ENCODE results near the gene RBM15.

The RBM15 gene

DNA sequence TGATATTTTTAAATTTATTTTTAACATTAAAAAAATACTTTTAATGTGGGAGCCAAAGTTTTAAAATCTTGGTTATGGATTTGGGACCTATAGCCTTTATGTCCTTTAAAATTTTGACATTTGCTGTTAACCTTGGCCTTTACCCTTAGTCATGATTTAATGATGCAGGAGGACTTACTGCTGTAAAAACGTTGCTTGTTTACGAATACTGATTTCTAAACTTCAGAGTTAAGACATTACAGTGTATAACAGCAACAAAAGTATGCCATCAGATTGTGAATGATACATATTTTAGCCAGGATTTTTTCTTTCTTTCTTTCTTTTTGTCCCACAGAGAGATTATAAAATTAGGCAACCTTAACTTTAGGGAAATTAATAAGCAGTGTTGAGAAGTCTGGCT, 8.9 kb downstream of the RBM15 start:
- DNase-seq (ENCODE audit: low read depth, low spot score) = no peak
- ChIA-PET POLR2A (interaction anchor here (1.4 kb wide), 1 partner anchor 9 kb away, joined by 6 read pairs; the partner anchor contains the start of gene RBM15), CTCF (interaction anchor here (1.6 to 4.3 kb wide), 3 partner anchors 10 to 152 kb away, joined by 6 to 27 read pairs (median 19); partner anchors contain the start of gene RBM15)
- TF ChIP-seq, protein P1, sequence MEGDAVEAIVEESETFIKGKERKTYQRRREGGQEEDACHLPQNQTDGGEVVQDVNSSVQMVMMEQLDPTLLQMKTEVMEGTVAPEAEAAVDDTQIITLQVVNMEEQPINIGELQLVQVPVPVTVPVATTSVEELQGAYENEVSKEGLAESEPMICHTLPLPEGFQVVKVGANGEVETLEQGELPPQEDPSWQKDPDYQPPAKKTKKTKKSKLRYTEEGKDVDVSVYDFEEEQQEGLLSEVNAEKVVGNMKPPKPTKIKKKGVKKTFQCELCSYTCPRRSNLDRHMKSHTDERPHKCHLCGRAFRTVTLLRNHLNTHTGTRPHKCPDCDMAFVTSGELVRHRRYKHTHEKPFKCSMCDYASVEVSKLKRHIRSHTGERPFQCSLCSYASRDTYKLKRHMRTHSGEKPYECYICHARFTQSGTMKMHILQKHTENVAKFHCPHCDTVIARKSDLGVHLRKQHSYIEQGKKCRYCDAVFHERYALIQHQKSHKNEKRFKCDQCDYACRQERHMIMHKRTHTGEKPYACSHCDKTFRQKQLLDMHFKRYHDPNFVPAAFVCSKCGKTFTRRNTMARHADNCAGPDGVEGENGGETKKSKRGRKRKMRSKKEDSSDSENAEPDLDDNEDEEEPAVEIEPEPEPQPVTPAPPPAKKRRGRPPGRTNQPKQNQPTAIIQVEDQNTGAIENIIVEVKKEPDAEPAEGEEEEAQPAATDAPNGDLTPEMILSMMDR (IDR thresholded peaks at IDR 0.05; ENCODE audit: insufficient read depth, low read length, missing control alignments) = no peak
- no peak overlapping the region for H3K4me3 ChIP-seq (ENCODE audit: low read depth, low read length)

DNA sequence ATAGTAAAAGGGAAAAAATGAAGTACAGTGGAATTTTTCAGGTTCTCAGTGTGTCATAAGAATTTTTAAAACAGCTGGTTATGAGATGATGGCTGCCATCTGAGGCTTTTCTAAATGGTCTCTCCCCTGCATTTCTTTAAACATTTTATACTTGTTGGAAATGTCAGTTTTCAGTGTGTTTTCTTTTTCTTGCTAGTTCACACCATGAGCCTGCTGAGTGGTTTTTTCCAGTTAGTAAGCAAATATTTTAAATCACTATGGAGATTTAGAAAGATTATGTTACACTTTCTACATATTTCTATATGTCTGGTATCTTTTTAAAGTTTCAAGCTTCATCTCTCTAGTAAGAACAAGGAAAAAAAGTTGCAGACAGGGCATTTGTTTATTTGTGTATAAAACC, 9.6 kb downstream of the RBM15 start:
- CTCF ChIA-PET = interaction anchor here (0.8 to 4.3 kb wide), 7 partner anchors 10 to 152 kb away, joined by 3 to 27 read pairs (median 6); partner anchors contain the start of gene RBM15
- no peak for DNase-seq (ENCODE audit: low read depth, low spot score)
- H3K4me3 ChIP-seq (ENCODE audit: low read depth, low read length) = no peak overlapping the region
- POLR2A ChIA-PET = interaction anchor here (1.4 kb wide), 1 partner anchor 10 kb away, joined by 6 read pairs; the partner anchor contains the start of gene RBM15
- TF ChIP-seq, protein P1 (IDR thresholded peaks at IDR 0.05; ENCODE audit: insufficient read depth, low read length, missing control alignments) = no peak

GRCh38 chr1:110350360-110350759, 11.2 kb downstream of the RBM15 start:
- TF ChIP-seq, protein P1 (IDR thresholded peaks at IDR 0.05; ENCODE audit: insufficient read depth, low read length, missing control alignments) = no peak
- DNase-seq (ENCODE audit: low read depth, low spot score) = no peak
- no peak overlapping the region for H3K4me3 ChIP-seq (ENCODE audit: low read depth, low read length)
- CTCF ChIA-PET = no interaction called here
- POLR2A ChIA-PET = interaction anchor here (0.6 to 0.8 kb wide), 2 partner anchors 11 to 12 kb away, joined by 3 read pairs; partner anchors contain the start of gene RBM15

GRCh38 chr1:110355321-110355720, 16.1 kb downstream of the RBM15 start:
- TF ChIP-seq, protein P1 (IDR thresholded peaks at IDR 0.05; ENCODE audit: insufficient read depth, low read length, missing control alignments) = no peak
- no peak for DNase-seq (ENCODE audit: low read depth, low spot score)
- ChIA-PET CTCF (no interaction called here), POLR2A (no interaction called here)
- H3K4me3 ChIP-seq (ENCODE audit: low read depth, low read length) = no peak overlapping the region

DNA sequence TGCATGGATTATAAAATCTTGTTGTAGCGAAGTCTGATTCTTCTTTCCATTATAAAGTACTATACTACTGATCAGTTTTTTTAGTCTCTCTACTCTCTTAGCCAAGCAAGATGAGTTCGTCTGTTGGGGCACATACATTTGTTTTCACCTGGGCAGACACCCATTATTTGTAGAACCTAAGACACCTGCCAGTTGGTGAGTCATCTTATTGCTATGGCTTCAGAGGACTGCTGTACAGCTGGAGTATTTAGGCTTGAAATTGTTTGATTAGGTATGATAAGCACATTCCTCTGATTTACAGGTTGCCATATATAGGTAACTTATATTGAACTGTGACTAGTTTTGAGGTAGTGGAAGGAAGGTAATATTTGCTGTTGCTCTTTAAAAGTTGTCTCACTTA, 17.2 kb downstream of the RBM15 start:
- no peak overlapping the region for H3K4me3 ChIP-seq (ENCODE audit: low read depth, low read length)
- DNase-seq (ENCODE audit: low read depth, low spot score) = no peak
- TF ChIP-seq, protein P1 (IDR thresholded peaks at IDR 0.05; ENCODE audit: insufficient read depth, low read length, missing control alignments) = no peak
- POLR2A ChIA-PET = no interaction called here
- CTCF ChIA-PET = no interaction called here

GRCh38 chr1:110360431-110360830, 21.3 kb downstream of the RBM15 start:
- ChIA-PET CTCF (interaction anchor here (0.9 to 2.7 kb wide), 4 partner anchors 9 to 164 kb away, joined by 3 to 8 read pairs (median 3); no protein-coding TSS in a partner anchor), POLR2A (no interaction called here)
- DNase-seq (ENCODE audit: low read depth, low spot score) = no peak
- no peak overlapping the region for H3K4me3 ChIP-seq (ENCODE audit: low read depth, low read length)
- TF ChIP-seq, protein P1 (IDR thresholded peaks at IDR 0.05; ENCODE audit: insufficient read depth, low read length, missing control alignments) = no peak
